SU-DHL-6 (cell line): ENCODE results near the gene IFITM1.
"Not testable (repeated sequence)": the region's sequence is repeated elsewhere in the genome, so short reads cannot be mapped to it uniquely, and the experiment has no call there.

Experiments used
- H2AFZ ChIP-seq: fragments of 200-600 bp; sonication (generic); 2 replicates; pipeline ENCODE4 v1.6.1; 2014; ENCODE audit warnings: low read depth, mild to moderate bottlenecking, moderate library complexity, mixed read lengths, antibody characterized with exemption, low read length; ENCODE audit not compliant: severe bottlenecking
- H3F3A ChIP-seq: fragments of 200-600 bp; shearing (Covaris generic); 2 replicates; pipeline ENCODE4 v1.6.0; 2016; ENCODE audit warnings: antibody characterized with exemption, mild to moderate bottlenecking; ENCODE audit not compliant: insufficient read depth
- H3K27ac ChIP-seq: fragments of 200-600 bp; sonication (generic); 2 replicates; pipeline ENCODE4 v1.5.1; 2016; ENCODE audit warnings: low read depth, mild to moderate bottlenecking, low read length, moderate library complexity, mixed read lengths
- H3K27me3 ChIP-seq: fragments of 200-600 bp; sonication (generic), shearing (Covaris generic); 2 replicates; pipeline ENCODE4 v1.6.0; 2014; ENCODE audit warnings: mild to moderate bottlenecking, low read length
- H3K36me3 ChIP-seq: fragments of 200-600 bp; sonication (generic); 2 replicates; pipeline ENCODE4 v1.6.1; 2014; ENCODE audit warnings: mild to moderate bottlenecking, low read length, mixed read lengths
- H3K4me2 ChIP-seq: fragments of 300-600, 200-600 bp; shearing (Covaris generic), sonication (generic); 2 replicates; pipeline ENCODE4 v1.6.0; 2014; ENCODE audit warnings: low read length, low read depth, mild to moderate bottlenecking; ENCODE audit not compliant: poor library complexity, severe bottlenecking
- H3K4me3 ChIP-seq: fragments of 200-600 bp; sonication (generic); 2 replicates; pipeline ENCODE4 v1.5.1; 2014; ENCODE audit warnings: antibody characterized with exemption, low read length, mild to moderate bottlenecking, mixed read lengths; ENCODE audit not compliant: insufficient read depth, poor library complexity, severe bottlenecking
- H3K79me2 ChIP-seq: fragments of 200-600 bp; sonication (generic); 2 replicates; pipeline ENCODE4 v1.6.1; 2014; ENCODE audit warnings: mild to moderate bottlenecking, low read length, moderate library complexity; ENCODE audit not compliant: insufficient read depth
- H3K9ac ChIP-seq: fragments of 200-600 bp; sonication (generic); 2 replicates; pipeline ENCODE4 v1.7.0; 2014; ENCODE audit warnings: mild to moderate bottlenecking, low read length
- H3K9me2 ChIP-seq: fragments of 200-600 bp; sonication (generic); replicated peaks from 2 replicates; pipeline ENCODE4 v1.6.1; 2014; ENCODE audit warnings: low read length; ENCODE audit not compliant: insufficient read depth
- H3K9me3 ChIP-seq: fragments of 200-600 bp; sonication (generic); 2 replicates; pipeline ENCODE4 v1.6.1; 2014; ENCODE audit warnings: low read length, mixed read lengths; ENCODE audit not compliant: insufficient read depth
- H4K20me1 ChIP-seq: fragments of 200-600 bp; sonication (generic); 2 replicates; pipeline ENCODE4 v1.6.1; 2014; ENCODE audit warnings: low read depth, mild to moderate bottlenecking, antibody characterized with exemption, low read length, moderate library complexity, mixed read lengths
- EZH2phosphoT487 ChIP-seq: fragments of 200-600 bp; sonication (generic), shearing (Covaris generic); conservative IDR thresholded peaks from 2 replicates; pipeline ENCODE4 v1.6.1; 2018; ENCODE audit warnings: mild to moderate bottlenecking, antibody characterized with exemption, low read length, moderate library complexity, mixed read lengths
- TF ChIP-seq, protein P1 (sequence below): fragments of 200-600 bp; sonication (generic); IDR thresholded peaks from one replicate; pipeline ENCODE4 v1.5.1; 2017; ENCODE audit warnings: antibody characterized with exemption, mild to moderate bottlenecking, low read length, moderate library complexity; ENCODE audit not compliant: insufficient read depth, poor library complexity, severe bottlenecking

Gene IFITM1

DNA sequence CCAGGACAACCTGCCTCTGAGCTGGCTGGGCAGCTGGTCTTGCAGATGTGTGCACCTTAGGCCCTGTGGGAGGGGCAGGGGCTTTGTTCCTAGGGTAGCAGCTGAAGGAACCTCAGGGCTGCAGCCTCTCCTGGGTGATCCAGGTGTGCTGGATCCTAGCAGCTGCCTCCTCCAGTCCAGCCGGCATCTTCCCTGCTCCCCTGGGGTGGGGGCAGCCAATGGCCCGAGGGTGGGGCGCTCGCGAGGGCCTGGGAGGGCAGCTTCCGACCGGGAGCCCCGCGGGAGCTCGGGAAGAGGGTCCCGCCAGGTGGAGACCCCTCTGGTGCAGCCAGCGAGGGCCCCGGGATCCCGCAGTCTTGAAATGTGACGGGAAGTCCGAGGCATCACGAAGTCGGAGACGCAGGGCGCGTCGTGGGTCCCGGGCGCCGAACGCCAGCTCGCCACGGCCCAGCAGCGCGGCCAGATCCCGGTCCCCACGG is 1.7 kb downstream of the IFITM1 start:
- no peak overlapping the region for H3K27ac ChIP-seq
- no peaks in the 10 kb centered on the region for H3F3A ChIP-seq
- no peak for TF ChIP-seq EZH2phosphoT487
- TF ChIP-seq, protein P1, sequence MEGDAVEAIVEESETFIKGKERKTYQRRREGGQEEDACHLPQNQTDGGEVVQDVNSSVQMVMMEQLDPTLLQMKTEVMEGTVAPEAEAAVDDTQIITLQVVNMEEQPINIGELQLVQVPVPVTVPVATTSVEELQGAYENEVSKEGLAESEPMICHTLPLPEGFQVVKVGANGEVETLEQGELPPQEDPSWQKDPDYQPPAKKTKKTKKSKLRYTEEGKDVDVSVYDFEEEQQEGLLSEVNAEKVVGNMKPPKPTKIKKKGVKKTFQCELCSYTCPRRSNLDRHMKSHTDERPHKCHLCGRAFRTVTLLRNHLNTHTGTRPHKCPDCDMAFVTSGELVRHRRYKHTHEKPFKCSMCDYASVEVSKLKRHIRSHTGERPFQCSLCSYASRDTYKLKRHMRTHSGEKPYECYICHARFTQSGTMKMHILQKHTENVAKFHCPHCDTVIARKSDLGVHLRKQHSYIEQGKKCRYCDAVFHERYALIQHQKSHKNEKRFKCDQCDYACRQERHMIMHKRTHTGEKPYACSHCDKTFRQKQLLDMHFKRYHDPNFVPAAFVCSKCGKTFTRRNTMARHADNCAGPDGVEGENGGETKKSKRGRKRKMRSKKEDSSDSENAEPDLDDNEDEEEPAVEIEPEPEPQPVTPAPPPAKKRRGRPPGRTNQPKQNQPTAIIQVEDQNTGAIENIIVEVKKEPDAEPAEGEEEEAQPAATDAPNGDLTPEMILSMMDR: no peak
- no peak overlapping the region for H3K9ac ChIP-seq
- H3K4me2 ChIP-seq: no peak overlapping the region
- H4K20me1 ChIP-seq: no peaks in the 10 kb centered on the region
- H2AFZ ChIP-seq: no peak overlapping the region
- H3K9me2 ChIP-seq: no peaks in the 10 kb centered on the region
- H3K79me2 ChIP-seq: no peaks in the 10 kb centered on the region
- no peaks in the 10 kb centered on the region for H3K27me3 ChIP-seq
- no peaks in the 10 kb centered on the region for H3K9me3 ChIP-seq
- no peak overlapping the region for H3K4me3 ChIP-seq
- H3K36me3 ChIP-seq: no peaks in the 10 kb centered on the region

DNA sequence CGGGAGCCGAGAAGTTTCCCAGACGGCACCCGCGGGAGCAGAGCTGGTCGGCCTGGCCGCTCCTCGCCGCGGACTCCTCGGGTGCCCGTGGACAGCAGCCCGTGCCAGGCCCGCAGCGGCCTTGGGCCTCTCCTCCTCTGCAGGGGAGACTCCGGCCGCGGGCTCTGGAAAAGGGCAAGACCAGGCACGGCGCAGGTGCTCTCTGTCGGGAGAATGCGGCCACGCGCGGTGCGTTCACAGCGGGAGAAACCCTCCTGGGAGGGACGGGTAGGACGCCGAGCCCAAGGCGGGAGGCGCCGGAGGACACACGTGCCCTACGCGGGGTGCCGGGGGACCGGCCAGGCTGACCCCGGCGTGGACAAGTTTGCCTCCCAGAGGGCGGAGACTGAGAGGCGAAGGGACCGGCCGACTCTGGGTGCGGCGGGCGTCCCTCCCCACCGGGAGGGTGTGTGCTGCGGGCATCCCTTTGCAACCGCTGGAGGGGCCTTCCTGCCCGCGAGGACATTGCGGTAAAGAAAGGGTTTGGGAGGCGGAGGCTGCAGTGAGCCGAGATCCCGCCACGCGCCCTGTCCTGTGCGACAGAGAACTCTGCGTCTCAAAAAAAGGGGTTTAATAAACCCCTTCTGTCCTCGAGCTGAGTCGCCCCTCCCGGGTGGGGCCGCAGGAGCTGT is 2.3 kb downstream of the IFITM1 start:
- Histone ChIP-seq H3K27me3 (no peaks in the 10 kb centered on the region), H2AFZ (no peak overlapping the region), H3K4me3 (no peak overlapping the region), H3K36me3 (no peaks in the 10 kb centered on the region), H4K20me1 (no peaks in the 10 kb centered on the region), H3K4me2 (no peak overlapping the region), H3K9ac (no peak overlapping the region), H3K79me2 (no peaks in the 10 kb centered on the region), H3F3A (no peaks in the 10 kb centered on the region), H3K9me3 (no peaks in the 10 kb centered on the region), H3K27ac (no peak overlapping the region), H3K9me2 (no peaks in the 10 kb centered on the region)
- TF ChIP-seq, protein P1: no peak
- no peak for TF ChIP-seq EZH2phosphoT487

DNA sequence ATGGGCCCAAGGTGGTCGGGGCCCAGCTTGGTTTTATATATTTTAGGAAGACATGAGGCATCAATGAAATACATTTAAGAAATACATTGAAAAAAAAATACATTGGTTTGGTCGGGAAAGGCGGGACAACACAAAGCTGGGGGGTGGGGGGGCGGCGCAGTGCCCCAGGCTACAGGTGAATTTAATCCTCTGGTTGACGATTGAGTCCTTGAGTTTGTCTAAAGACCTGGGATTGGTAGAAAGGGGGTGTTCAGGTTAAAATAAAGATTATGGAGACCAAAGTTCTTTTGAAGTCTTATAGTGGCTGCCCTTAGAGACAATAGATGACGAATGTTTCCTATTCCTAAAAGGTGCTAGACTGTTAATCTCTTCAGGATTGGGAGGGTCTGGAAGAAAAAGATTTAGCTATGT is 3.1 kb downstream of the IFITM1 start:
- no peak overlapping the region for H3K4me2 ChIP-seq
- no peaks in the 10 kb centered on the region for H3K36me3 ChIP-seq
- H3K27me3 ChIP-seq: no peaks in the 10 kb centered on the region
- H3K9ac ChIP-seq: no peak overlapping the region
- no peaks in the 10 kb centered on the region for H3K9me3 ChIP-seq
- H2AFZ ChIP-seq: no peak overlapping the region
- H3K9me2 ChIP-seq: no peaks in the 10 kb centered on the region
- H3K79me2 ChIP-seq: no peaks in the 10 kb centered on the region
- H4K20me1 ChIP-seq: no peaks in the 10 kb centered on the region
- TF ChIP-seq, protein P1: no peak
- TF ChIP-seq EZH2phosphoT487: no peak
- no peak overlapping the region for H3K27ac ChIP-seq
- no peaks in the 10 kb centered on the region for H3F3A ChIP-seq
- no peak overlapping the region for H3K4me3 ChIP-seq

DNA sequence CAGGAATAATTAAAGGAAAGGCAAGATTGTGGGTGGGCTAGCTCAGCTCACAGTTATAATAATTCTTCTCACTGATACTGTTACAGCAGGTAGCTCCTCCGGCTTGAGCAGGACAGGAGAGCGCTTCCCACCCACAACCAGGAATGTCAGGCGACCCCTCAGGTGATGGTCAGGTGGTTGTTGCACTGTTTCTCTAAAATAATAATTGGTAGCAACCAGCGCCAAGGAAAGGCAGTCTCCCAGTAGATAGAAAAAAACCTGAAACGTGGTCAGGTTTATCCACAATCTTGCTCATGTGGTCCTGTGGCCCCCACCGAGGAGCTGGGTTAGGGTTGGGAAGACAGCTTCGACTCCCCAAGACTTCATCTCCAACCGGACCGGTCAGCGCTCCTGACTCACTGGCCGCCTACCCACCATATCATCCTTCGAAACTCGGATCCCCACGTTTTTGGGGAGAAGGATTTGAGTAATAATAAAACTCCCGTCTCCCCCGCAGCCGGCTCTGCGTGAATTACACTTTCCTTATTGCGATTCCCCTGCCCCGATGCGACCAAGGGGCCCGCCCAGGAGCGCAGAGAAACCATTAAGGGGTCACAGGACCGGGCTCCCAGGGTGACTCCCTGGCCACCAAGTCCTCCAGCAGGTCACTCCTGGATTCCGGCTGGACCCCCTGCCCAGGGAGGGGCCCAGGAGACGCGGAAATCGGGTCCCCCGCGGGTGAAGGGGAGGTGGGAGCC is 4.0 kb downstream of the IFITM1 start:
- H3K9me3 ChIP-seq: not testable (repeated sequence)

DNA sequence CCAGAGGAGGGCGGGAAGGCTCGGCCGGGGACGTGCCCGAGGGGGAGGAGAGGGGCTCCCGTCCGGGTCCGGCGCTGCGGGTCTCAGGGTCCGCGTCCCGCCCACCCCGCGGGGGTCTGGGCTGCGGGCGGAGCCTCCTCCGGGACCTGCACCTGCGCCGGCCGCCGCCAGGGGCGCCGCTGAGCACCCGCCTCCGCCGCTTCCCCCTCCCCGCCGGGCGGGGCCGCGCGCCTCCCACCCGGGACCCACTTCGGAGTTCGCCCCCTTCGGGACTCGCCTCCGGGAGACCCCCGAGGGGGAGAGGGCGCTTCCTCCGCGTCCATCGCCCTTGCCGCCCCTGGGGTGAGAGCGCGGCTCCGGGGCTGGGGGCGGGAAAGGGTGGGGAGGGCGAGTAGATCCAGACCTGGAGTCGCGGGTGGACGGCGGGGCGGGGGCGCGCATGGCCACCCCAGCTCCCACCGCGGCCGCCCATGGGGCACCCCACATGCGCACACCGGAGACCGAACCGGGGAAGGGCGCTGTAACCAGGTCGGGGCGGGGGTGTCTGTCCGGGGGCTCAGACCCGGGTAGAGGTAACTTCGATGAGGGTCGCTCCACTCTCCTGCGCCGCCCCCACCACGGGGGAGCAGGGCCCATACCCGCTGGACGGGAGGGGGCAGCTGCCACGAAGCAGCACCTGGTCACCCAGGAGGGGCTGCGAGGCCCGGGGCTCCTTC is 4.7 kb downstream of the IFITM1 start:
- H2AFZ ChIP-seq, H3K4me3 ChIP-seq, H3K36me3 ChIP-seq, H3K9me3 ChIP-seq, H3K27ac ChIP-seq, H4K20me1 ChIP-seq, H3K79me2 ChIP-seq, H3K4me2 ChIP-seq, H3K27me3 ChIP-seq, H3K9ac ChIP-seq, H3F3A ChIP-seq, H3K9me2 ChIP-seq: not testable (repeated sequence)

More for the DNA sequence above, 4.0 kb downstream of the IFITM1 start:
- not testable (repeated sequence) for H3K79me2 ChIP-seq, H3F3A ChIP-seq, H3K4me3 ChIP-seq, H3K36me3 ChIP-seq, H4K20me1 ChIP-seq, H3K27me3 ChIP-seq, H3K4me2 ChIP-seq, H3K27ac ChIP-seq, H3K9ac ChIP-seq, H3K9me2 ChIP-seq, H2AFZ ChIP-seq
